GM23338 (cell line): ENCODE measurements around the gene CENPO.
"Not testable (repeated sequence)": the region's sequence is repeated elsewhere in the genome, so short reads cannot be mapped to it uniquely, and the experiment has no call there.

Source experiments
- CREB1 ChIP-seq: fragments of 250-450 bp; sonication (Bioruptor Pico); IDR thresholded peaks from 2 replicates; pipeline ENCODE4 v1.5.0; 2020; ENCODE audit warnings: low read depth, mild to moderate bottlenecking, moderate library complexity
- POLR2AphosphoS5 ChIP-seq: IDR thresholded peaks from 2 replicates; pipeline ENCODE4 v1.6.1; 2016; ENCODE audit warnings: antibody characterized with exemption, low read depth
- TF ChIP-seq, protein P1 (sequence below), 2 experiments: fragments of 200-600 bp in 1 of 2; sonication (generic) in 1 of 2; conservative IDR thresholded peaks; 2 replicates each; pipeline versions ENCODE4 v1.5.1 to v1.6.1; 2016 to 2017; ENCODE audit warnings: antibody characterized with exemption in 2 of 2, low read depth in 2 of 2, mild to moderate bottlenecking in 2 of 2, moderate library complexity in 1 of 2

DNA sequence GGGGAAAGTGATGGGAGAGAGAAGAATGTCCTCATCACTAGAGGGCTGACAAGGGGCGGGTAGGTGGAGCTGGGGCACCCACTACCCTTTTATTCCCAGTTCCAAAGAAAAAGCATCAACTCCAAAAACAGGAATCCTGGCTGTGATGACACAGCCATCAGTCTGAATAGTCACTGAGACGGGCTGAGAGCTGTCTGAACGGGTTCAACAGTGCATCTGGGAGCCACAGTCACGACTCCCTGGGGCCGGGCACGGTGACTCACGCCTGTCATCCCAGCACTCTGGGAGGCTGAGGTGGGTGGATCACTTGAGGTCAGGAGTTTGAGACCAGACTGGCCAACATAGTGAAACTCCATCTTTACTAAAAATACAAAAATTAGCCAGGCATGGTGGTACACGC, 42.2 kb downstream of the CENPO start:
- not testable (repeated sequence) for TF ChIP-seq CREB1 (CRISPR knock-in tag); POLR2AphosphoS5
- TF ChIP-seq, protein P1, sequence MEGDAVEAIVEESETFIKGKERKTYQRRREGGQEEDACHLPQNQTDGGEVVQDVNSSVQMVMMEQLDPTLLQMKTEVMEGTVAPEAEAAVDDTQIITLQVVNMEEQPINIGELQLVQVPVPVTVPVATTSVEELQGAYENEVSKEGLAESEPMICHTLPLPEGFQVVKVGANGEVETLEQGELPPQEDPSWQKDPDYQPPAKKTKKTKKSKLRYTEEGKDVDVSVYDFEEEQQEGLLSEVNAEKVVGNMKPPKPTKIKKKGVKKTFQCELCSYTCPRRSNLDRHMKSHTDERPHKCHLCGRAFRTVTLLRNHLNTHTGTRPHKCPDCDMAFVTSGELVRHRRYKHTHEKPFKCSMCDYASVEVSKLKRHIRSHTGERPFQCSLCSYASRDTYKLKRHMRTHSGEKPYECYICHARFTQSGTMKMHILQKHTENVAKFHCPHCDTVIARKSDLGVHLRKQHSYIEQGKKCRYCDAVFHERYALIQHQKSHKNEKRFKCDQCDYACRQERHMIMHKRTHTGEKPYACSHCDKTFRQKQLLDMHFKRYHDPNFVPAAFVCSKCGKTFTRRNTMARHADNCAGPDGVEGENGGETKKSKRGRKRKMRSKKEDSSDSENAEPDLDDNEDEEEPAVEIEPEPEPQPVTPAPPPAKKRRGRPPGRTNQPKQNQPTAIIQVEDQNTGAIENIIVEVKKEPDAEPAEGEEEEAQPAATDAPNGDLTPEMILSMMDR (conservative IDR thresholded peaks at IDR 0.05; ENCODE audit: low read depth in 2 of 2): not testable (repeated sequence)
